ENCODE measurements around the gene HEPN1. TPM values are rescaled to one million over a fixed set of nuclear protein-coding genes. Genes with fewer than 3 reads are reported as not detected.

The HEPN1 gene
- polyA plus RNA-seq, 2 of the 4 experiments (the other 2 are of a cell fraction): not detected

DNA sequence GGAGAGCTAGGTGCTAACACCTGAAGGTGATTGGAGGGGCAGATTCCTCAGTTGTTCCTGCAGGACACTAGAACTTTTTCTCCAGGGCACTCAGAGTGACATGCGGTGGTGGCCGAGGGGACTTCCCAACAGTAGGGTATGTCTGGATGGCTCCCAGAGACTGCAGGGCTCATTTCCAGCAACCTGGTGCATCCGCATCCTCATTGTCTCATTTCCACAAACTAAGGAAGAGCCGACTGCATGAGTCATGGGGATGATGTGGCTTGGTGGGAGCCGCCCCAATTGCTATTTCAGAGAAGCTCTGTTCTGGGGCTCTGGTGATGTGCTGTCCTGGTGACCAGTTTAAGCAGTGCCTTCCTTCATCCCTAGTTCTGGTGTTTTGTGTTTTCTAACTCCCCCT is 18.6 kb upstream of the HEPN1 start:
- no peak overlapping the region for H3K4me3 ChIP-seq
- WGBS (ENCODE audit: missing lambda C conversion rate): 2% methylated on average over 5 of the region's 5 CpGs
- peak; percentile 60 to 82; a peak in 5 of 6 replicates for ATAC-seq

DNA sequence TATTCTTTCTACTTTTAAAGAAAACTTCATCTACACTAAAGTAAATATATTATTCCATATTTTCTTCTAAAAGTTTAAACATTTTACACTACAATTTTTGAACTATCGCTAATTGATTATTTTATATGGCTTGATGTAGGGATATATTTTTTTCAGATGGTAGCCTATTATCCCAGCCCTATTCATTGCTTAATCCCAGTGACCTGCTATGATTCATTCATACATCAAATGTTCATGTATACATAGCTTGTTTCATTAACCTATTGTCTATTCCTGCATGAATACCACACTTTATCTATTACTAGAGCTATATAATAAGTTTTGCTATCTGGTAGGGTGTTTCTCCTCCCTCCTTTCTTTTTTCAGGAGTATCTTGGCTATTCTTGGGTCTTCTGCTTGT is 16.4 kb upstream of the HEPN1 start:
- Histone ChIP-seq H3K9me3 (no peaks in the 10 kb centered on the region), H3K4me2 (no peak overlapping the region), H3K4me1 (peaks cover 25% of the 10 kb centered on the region), H3K27ac (no peak overlapping the region), H3K4me3 (no peak overlapping the region)
- DNase-seq (ENCODE audit: low read depth in 1 of 2, low spot score in 1 of 2): no peak
- no peak for FAIRE-seq
- ChIA-PET POLR2A (no interaction called here), CTCF (no interaction called here)
- TF ChIP-seq CHD4 (IDR thresholded peaks at IDR 0.05; ENCODE audit: borderline replicate concordance) (no peak), SMC3 (IDR thresholded peaks at IDR 0.05) (no peak), EP300 (IDR thresholded peaks at IDR 0.05) (no peak), CBX8 (IDR thresholded peaks at IDR 0.05) (no peak), ZC3H11A (IDR thresholded peaks at IDR 0.05) (no peak), HEYL (CRISPR knock-in tag; IDR thresholded peaks at IDR 0.05) (no peak), RNF2 (IDR thresholded peaks at IDR 0.05; ENCODE audit: borderline replicate concordance, low read depth) (no peak), NFE2L2 (conservative IDR thresholded peaks at IDR 0.05; ENCODE audit: low read length) (no peak), POLR2AphosphoS2 (conservative IDR thresholded peaks at IDR 0.05; ENCODE audit: low read length) (no peak), HDAC2 (IDR thresholded peaks at IDR 0.05) (no peak), HOXB5 (CRISPR knock-in tag; IDR thresholded peaks at IDR 0.05) (no peak), ZNF302 (CRISPR knock-in tag; IDR thresholded peaks at IDR 0.05) (no peak), RARB (CRISPR knock-in tag; IDR thresholded peaks at IDR 0.05) (no peak)
- TF ChIP-seq, protein P1, sequence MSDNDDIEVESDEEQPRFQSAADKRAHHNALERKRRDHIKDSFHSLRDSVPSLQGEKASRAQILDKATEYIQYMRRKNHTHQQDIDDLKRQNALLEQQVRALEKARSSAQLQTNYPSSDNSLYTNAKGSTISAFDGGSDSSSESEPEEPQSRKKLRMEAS (IDR thresholded peaks at IDR 0.05): no peak
- TF ChIP-seq, protein P2, sequence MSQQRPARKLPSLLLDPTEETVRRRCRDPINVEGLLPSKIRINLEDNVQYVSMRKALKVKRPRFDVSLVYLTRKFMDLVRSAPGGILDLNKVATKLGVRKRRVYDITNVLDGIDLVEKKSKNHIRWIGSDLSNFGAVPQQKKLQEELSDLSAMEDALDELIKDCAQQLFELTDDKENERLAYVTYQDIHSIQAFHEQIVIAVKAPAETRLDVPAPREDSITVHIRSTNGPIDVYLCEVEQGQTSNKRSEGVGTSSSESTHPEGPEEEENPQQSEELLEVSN (IDR thresholded peaks at IDR 0.05; ENCODE audit: borderline replicate concordance, low read depth): no peak
- no peak for ATAC-seq
- WGBS (ENCODE audit: missing lambda C conversion rate): 91% methylated on average over 1 of the region's 1 CpG

More for the DNA sequence above, 18.6 kb upstream of the HEPN1 start:
- H3K27ac ChIP-seq: peak overlapping the region in 1 of 2 experiments; percentile 70; a peak in 3 of 6 replicates
- H3K4me1 ChIP-seq: peaks cover 25% of the 10 kb centered on the region
- POLR2A ChIA-PET: interaction anchor here (4.9 kb wide), 1 partner anchor 24 kb away, joined by 24 read pairs; no protein-coding TSS in a partner anchor
- H3K4me2 ChIP-seq: peak overlapping the region; percentile 53
- DNase-seq (ENCODE audit: low read depth in 1 of 2, low spot score in 1 of 2) (peak; percentile 41 to 49), FAIRE-seq (no peak)
- CTCF ChIA-PET: interaction anchor here (0.5 to 1.5 kb wide), 5 partner anchors 10 to 485 kb away, joined by 3 to 6 read pairs (median 3); no protein-coding TSS in a partner anchor
- no peaks in the 10 kb centered on the region for H3K9me3 ChIP-seq
- TF ChIP-seq PHF8 (IDR thresholded peaks at IDR 0.05; ENCODE audit: borderline replicate concordance, low read depth) (no peak), FOSL2 (IDR thresholded peaks at IDR 0.05) (no peak), FOSL2 (CRISPR knock-in tag; IDR thresholded peaks at IDR 0.05) (0 out of 2 replicates have a peak, but pooled peaks have one; percentile 26)
- TF ChIP-seq, protein P3, sequence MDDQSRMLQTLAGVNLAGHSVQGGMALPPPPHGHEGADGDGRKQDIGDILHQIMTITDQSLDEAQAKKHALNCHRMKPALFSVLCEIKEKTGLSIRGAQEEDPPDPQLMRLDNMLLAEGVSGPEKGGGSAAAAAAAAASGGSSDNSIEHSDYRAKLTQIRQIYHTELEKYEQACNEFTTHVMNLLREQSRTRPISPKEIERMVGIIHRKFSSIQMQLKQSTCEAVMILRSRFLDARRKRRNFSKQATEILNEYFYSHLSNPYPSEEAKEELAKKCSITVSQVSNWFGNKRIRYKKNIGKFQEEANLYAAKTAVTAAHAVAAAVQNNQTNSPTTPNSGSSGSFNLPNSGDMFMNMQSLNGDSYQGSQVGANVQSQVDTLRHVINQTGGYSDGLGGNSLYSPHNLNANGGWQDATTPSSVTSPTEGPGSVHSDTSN (IDR thresholded peaks at IDR 0.05): no peak
- TF ChIP-seq, protein P4, sequence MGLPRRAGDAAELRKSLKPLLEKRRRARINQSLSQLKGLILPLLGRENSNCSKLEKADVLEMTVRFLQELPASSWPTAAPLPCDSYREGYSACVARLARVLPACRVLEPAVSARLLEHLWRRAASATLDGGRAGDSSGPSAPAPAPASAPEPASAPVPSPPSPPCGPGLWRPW (IDR thresholded peaks at IDR 0.05): no peak
- TF ChIP-seq, protein P2 (IDR thresholded peaks at IDR 0.05; ENCODE audit: borderline replicate concordance, low read depth): no peak

DNA sequence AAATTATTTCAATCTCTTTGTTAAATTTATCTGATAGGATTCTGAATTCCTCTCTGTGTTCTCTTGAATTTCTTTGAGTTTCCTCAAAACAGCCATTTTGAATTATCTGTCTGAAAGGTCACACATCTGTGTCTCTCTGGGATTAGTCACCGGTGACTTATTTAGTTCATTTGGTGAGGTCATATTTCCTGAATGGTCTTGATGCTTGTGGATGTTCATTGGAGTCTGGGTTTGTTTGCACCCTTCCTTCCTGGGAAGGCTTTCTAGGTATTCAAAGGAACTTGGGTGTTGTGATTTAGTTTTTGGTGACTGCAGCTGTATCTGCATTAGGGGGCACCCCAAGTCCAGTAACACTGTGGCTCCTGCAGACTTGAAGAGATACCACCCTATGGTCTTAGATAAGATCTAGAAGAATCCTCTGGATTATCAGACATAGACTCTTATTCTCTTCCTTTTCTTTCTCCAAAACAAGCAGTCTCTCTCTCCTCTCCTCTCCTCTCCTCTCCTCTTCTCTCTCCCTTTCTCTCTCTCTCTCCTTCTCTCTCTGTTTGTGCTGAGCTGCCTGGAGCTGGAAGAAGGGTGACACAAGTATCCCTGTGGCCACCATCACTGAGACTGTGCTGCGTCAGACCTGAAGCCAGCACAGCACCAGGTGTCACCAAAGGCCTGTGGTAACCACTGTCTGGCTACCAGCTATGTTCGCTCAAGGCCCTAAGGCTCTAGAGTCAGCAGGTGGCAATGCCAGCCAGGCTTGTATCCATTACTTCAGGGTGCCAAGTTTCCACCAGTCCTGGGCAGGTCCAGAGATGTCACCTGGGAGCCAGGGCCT is 3.3 kb upstream of the HEPN1 start:
- 10% methylated on average over 2 of the region's 3 CpGs for WGBS (ENCODE audit: missing lambda C conversion rate)
- TF ChIP-seq, protein P5, sequence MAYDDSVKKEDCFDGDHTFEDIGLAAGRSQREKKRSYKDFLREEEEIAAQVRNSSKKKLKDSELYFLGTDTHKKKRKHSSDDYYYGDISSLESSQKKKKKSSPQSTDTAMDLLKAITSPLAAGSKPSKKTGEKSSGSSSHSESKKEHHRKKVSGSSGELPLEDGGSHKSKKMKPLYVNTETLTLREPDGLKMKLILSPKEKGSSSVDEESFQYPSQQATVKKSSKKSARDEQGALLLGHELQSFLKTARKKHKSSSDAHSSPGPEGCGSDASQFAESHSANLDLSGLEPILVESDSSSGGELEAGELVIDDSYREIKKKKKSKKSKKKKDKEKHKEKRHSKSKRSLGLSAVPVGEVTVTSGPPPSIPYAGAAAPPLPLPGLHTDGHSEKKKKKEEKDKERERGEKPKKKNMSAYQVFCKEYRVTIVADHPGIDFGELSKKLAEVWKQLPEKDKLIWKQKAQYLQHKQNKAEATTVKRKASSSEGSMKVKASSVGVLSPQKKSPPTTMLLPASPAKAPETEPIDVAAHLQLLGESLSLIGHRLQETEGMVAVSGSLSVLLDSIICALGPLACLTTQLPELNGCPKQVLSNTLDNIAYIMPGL (CRISPR knock-in tag; IDR thresholded peaks at IDR 0.05; ENCODE audit: borderline replicate concordance): no peak
- DNase-seq (ENCODE audit: low read depth in 1 of 2, low spot score in 1 of 2): no peak
- CTCF ChIA-PET: interaction anchor here (1.3 to 1.4 kb wide), 2 partner anchors 18 to 40 kb away, joined by 4 read pairs; partner anchors contain the start of gene ROBO4
- FAIRE-seq: no peak
- H3K4me2 ChIP-seq: no peak overlapping the region
- POLR2A ChIA-PET: no interaction called here
- no peak overlapping the region for H3K4me3 ChIP-seq
- H3K9me3 ChIP-seq: no peaks in the 10 kb centered on the region; the same call in 2 of the 3 replicates
- ATAC-seq: no peak
- H3K27ac ChIP-seq: no peak overlapping the region
- H3K4me1 ChIP-seq: no peaks in the 10 kb centered on the region
